Activated naive CD4-positive, alpha-beta T cell treated with anti-CD3 and anti-CD28 coated beads, Interleukin-2, amount 10 ng/mL, durations not matched to agents 5 hours and 36 hours (primary cell): ENCODE measurements around the gene KRTAP10-11. TPM values are rescaled to one million over a fixed set of nuclear protein-coding genes. Genes with fewer than 3 reads are reported as not detected.

Source experiments
- total RNA-seq, 2 experiments: library from RNA; stranded (reverse); gene quantifications; one replicate each; pipeline ENCODE4 v1.2.3, GENCODE V29; 2021

KRTAP10-11 gene, protein sequence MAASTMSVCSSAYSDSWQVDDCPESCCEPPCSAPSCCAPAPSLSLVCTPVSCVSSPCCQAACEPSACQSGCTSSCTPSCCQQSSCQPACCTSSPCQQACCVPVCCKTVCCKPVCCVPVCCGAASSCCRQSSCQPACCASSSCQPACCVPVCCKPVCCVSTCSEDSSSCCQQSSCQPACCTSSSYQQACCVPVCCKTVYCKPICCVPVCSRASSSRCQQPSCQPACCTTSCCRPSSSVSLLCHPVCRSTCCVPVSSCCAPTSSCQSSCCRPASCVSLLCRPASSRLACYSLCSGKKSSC
- not detected for total RNA-seq

DNA sequence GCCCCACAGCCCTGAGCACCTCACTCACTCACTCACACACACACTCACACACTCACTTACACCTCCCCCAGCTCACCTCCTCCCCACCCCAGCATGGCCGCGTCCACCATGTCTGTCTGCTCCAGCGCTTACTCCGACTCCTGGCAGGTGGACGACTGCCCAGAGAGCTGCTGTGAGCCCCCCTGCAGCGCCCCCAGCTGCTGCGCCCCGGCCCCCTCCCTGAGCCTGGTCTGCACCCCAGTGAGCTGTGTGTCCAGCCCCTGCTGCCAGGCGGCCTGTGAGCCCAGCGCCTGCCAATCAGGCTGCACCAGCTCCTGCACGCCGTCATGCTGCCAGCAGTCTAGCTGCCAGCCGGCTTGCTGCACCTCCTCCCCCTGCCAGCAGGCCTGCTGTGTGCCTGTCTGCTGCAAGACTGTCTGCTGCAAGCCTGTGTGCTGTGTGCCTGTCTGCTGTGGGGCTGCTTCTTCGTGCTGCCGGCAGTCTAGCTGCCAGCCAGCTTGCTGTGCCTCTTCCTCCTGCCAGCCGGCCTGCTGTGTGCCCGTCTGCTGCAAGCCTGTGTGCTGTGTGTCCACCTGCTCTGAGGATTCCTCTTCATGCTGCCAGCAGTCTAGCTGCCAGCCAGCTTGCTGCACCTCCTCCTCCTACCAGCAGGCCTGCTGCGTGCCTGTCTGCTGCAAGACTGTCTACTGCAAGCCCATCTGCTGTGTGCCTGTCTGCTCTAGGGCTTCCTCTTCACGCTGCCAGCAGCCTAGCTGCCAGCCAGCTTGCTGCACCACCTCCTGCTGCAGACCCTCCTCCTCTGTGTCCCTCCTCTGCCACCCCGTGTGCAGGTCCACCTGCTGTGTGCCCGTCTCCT lies at the start of gene KRTAP10-11:
KRTAP10-11 (plus strand) TSS at position 49 of the 856 bp plus-strand sequence; CDS start at position 94, 45 bp downstream.

DNA sequence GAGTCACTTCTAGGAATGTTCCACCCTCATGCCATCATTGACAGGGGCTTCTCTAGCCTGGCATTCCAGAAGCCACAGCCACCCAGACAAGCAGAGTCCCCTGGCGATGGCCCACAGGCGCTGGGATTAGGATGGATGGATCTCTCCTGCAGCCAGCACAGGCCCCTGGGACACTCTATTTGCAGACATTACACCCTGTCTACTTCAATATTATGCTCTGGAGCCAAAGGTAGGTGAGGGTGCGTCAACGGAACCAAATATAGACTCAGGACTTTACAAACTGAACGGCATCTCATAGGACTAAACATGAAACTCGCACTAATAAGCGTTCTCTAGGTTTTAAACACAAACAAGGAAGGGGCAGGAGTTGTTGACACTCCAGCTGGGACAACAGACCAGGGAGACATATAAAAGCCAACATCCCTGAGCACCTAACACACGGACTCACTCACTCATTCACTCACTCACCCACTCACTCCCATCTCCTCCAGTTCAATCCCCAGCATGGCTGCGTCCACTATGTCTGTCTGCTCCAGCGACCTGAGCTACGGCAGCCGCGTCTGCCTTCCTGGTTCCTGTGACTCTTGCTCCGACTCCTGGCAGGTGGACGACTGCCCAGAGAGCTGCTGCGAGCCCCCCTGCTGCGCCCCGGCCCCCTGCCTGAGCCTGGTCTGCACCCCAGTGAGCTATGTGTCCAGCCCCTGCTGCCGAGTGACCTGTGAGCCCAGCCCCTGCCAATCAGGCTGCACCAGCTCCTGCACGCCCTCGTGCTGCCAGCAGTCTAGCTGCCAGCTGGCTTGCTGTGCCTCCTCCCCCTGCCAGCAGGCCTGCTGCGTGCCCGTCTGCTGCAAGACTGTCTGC lies 45.9 kb upstream of the KRTAP10-11 start, which contains the start of gene KRTAP10-7:
KRTAP10-7 (plus strand) TSS at position 480 of the 861 bp plus-strand sequence; CDS start at position 505, 25 bp downstream.

DNA sequence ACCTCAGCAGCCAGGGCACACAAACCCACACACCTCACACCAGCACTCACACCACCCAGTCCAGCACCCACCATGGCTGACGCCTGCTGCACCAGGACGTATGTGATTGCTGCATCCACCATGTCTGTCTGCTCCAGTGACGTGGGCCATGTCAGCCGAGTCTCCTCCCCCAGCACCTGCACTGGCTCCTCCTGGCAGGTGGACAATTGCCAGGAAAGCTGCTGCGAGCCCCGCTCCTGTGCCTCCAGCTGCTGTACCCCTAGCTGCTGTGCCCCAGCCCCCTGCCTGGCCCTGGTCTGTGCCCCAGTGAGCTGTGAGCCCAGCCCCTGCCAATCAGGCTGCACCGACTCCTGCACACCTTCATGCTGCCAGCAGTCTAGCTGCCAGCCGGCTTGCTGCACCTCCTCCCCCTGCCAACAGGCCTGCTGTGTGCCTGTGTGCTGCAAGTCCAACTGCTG lies 34.2 kb upstream of the KRTAP10-11 start, which contains the start of gene KRTAP10-8:
KRTAP10-8 (plus strand) TSS at position 51 of the 458 bp plus-strand sequence; CDS start at position 73, 22 bp downstream.

DNA sequence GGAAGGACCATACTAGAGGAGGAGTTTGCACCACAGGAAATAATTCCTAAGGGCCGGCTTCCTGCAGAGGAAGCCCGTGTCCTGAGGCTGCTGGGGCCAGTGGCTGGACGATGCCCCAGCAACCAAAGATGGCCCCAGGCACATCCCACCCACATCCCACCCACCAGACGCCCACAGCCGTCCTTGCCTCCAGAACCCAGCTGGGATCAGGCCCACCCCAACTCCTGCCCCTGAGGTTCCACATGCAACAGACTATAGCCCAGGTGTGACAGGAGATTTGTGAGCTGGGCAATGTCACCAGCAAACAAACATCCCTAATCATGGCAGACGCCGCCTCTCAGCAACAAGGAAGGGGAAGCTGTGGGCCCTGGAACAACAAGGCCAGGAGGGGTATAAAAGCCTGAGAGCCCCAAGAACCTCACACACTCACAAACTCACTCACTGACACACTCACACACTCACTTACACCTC lies 19.5 kb upstream of the KRTAP10-11 start, which contains the start of gene KRTAP10-9:
KRTAP10-9 (plus strand) TSS at position 421 of the 471 bp plus-strand sequence. CDS start 79 bp downstream, outside the sequence.

DNA sequence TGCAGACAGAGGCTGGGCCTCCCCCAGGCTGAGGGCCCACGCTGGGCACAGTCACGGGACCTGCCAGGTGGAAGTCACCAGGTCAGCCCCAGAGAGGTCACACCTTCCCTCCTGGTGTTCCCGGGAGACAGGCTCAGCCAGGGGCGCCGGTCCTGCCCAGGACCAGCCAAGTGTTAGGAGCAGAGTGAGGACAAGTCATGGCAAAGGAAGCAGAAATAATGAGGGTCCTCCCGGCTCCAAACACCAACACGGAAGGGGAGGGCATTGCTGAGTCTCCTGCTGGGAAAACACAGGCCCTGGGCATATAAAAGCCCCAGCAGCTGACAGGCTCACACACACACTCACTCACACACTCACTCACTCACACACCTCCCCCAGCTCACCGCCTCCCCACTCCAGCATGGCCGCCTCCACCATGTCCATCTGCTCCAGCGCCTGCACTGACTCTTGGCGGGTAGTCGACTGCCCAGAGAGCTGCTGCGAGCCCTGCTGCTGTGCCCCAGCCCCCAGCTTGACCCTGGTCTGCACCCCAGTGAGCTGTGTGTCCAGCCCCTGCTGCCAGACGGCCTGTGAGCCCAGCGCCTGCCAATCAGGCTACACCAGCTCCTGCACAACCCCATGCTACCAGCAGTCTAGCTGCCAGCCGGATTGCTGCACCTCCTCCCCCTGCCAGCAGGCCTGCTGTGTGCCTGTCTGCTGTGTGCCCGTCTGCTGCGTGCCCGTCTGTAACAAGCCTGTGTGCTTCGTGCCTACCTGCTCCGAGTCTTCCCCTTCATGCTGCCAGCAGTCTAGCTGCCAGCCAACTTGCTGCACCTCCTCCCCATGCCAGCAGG lies 9.0 kb upstream of the KRTAP10-11 start, which contains the start of gene KRTAP10-10:
KRTAP10-10 (plus strand) TSS at position 339 of the 833 bp plus-strand sequence; CDS start at position 401, 62 bp downstream.

GRCh38 chr21:44654576-44655175 lies 8.5 kb downstream of the KRTAP10-11 start, which contains the start of gene KRTAP12-4:
Gene KRTAP12-4 (minus strand): TSS chr21:44654659. CDS start chr21:44654614, 45 bp downstream.

GRCh38 chr21:44657635-44658540 lies 11.7 kb downstream of the KRTAP10-11 start, which contains the start of gene KRTAP12-3:
Gene KRTAP12-3 (plus strand): TSS chr21:44657932. CDS start chr21:44657980, 48 bp downstream.

GRCh38 chr21:44666401-44667320 lies 20.4 kb downstream of the KRTAP10-11 start, which contains the start of gene KRTAP12-2:
Gene KRTAP12-2 (minus strand): TSS chr21:44666927. CDS start chr21:44666886, 41 bp downstream.

DNA sequence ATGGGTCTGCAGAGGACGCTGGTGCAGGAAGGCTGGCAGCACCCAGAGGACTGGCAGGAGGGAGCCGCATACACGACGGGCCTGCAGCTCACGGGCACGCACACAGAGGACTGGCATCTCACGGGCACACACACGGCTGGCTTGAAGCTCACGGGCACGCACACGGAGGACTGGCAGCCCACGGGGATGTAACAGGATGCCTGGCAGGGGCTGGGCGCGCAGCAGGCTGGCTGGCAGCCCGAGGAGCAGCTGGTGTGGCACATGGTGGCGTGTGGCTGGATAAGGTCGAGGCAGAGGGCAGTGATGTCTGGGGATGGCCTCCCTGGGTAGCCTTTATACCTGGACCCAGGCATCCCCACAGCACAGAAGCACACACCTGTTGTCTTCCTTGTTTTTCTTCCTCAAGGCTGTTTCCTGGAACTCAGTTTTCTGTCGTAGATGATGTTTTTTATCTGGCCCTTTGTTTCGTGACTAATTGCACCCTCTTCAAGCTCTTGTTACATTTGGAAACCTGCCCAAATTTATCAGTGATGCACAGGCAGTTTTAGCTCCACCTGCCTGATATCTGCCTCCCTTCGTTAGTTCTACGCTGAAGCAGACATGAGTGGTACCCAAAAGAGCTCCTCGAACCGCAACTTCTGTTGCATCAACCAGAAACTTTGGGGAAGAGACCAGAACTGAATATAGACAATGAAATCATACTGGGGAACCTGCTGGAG lies 35.8 kb downstream of the KRTAP10-11 start, which contains the start of gene KRTAP12-1:
KRTAP12-1 (minus strand) TSS at position 303 of the 719 bp plus-strand sequence; CDS start at position 263, 40 bp downstream.

Other genes starting within 250 kb of the KRTAP10-11 start
- 1 to 10 TPM; 4.0 to 4.2 TPM for gene LRRC3, start 190.9 kb upstream of the KRTAP10-11 start, total RNA-seq
- not detected for gene KRTAP10-1, start 106.2 kb upstream of the KRTAP10-11 start, total RNA-seq
- gene KRTAP10-2, start 94.9 kb upstream of the KRTAP10-11 start, total RNA-seq = not detected
- gene KRTAP10-3, start 87.6 kb upstream of the KRTAP10-11 start, total RNA-seq = not detected
- gene KRTAP10-4, start 72.7 kb upstream of the KRTAP10-11 start, total RNA-seq = not detected
- gene KRTAP10-5, start 65.8 kb upstream of the KRTAP10-11 start, total RNA-seq = not detected
- gene KRTAP10-6, start 53.9 kb upstream of the KRTAP10-11 start, total RNA-seq = not detected
- not detected for gene KRTAP10-7, start 45.8 kb upstream of the KRTAP10-11 start, total RNA-seq
- gene KRTAP10-8, start 34.3 kb upstream of the KRTAP10-11 start, total RNA-seq = not detected
- not detected for gene KRTAP10-9, start 19.3 kb upstream of the KRTAP10-11 start, total RNA-seq
- gene KRTAP10-10, start 9.1 kb upstream of the KRTAP10-11 start, total RNA-seq = not detected
- not detected for gene KRTAP12-4, start 8.2 kb downstream of the KRTAP10-11 start, total RNA-seq
- gene KRTAP12-3, start 11.5 kb downstream of the KRTAP10-11 start, total RNA-seq = not detected
- not detected for gene KRTAP12-2, start 20.5 kb downstream of the KRTAP10-11 start, total RNA-seq
- gene KRTAP12-1, start 35.7 kb downstream of the KRTAP10-11 start, total RNA-seq = not detected
- gene KRTAP10-12, start 50.8 kb downstream of the KRTAP10-11 start, total RNA-seq = not detected
- gene TSPEAR, start 65.2 kb downstream of the KRTAP10-11 start, total RNA-seq = not detected
- gene UBE2G2, start 155.4 kb downstream of the KRTAP10-11 start, total RNA-seq = 100 to 1,000 TPM in 1 of 2 experiments, 10 to 100 TPM in 1; 90.1 to 104 TPM
- 10 to 100 TPM; 77.5 to 83.7 TPM for gene SUMO3, start 171.6 kb downstream of the KRTAP10-11 start, total RNA-seq
- 10 to 100 TPM; 74.7 to 79.3 TPM for gene PTTG1IP, start 227.3 kb downstream of the KRTAP10-11 start, total RNA-seq